ENCODE measurements around the gene COPG2.

GRCh38 chr7:130524628-130525027 lies 143.9 kb downstream of the COPG2 start:
- no peak for TF ChIP-seq CTCF (conservative IDR thresholded peaks at IDR 0.05 in 1 of 2, IDR thresholded peaks at IDR 0.05 in 1 of 2; ENCODE audit: low read depth in 1 of 2, low read length in 2 of 2)
- TF ChIP-seq EZH2 (IDR thresholded peaks at IDR 0.05; ENCODE audit: low read length, missing control alignments), result no peak

Measured in fibroblast of lung (primary cell).